Immature natural killer cell (primary cell): ENCODE results near the gene C4B. TPM values are rescaled to one million over a fixed set of nuclear protein-coding genes. Genes with fewer than 3 reads are reported as not detected.
"Not testable (repeated sequence)": the region's sequence is repeated elsewhere in the genome, so short reads cannot be mapped to it uniquely, and the experiment has no call there.

Experiments
- DNase-seq, 3 donors: peaks; one replicate each; pipeline ENCODE4 v3.0.0; 2022; ENCODE audit warnings: mixed read lengths in 1 of 3
- H3K27ac Mint-ChIP-seq, 6 donors: one replicate each; pipeline ENCODE4 v1.8.0; 2020; ENCODE audit warnings: mixed read lengths in 6 of 6, mild to moderate bottlenecking in 5 of 6, inconsistent platforms in 4 of 6, moderate library complexity in 3 of 6
- H3K27me3 Mint-ChIP-seq, 3 donors: one replicate each; pipeline ENCODE4 v1.8.0; 2020 to 2021; ENCODE audit warnings: low read depth in 3 of 3, mild to moderate bottlenecking in 3 of 3, mixed read lengths in 3 of 3, moderate library complexity in 3 of 3, inconsistent platforms in 1 of 3
- H3K36me3 Mint-ChIP-seq, 3 donors: one replicate each; pipeline ENCODE4 v1.8.0; 2020; ENCODE audit warnings: mixed read lengths in 3 of 3, inconsistent platforms in 2 of 3, mild to moderate bottlenecking in 2 of 3
- H3K4me1 Mint-ChIP-seq, 2 donors: one replicate each; pipeline ENCODE4 v1.8.0; 2020; ENCODE audit warnings: inconsistent platforms in 2 of 2, mild to moderate bottlenecking in 2 of 2, mixed read lengths in 2 of 2, moderate library complexity in 1 of 2
- H3K4me3 Mint-ChIP-seq, 5 donors: one replicate each; pipeline ENCODE4 v1.8.0; 2020; ENCODE audit warnings: mild to moderate bottlenecking in 5 of 5, mixed read lengths in 5 of 5, inconsistent platforms in 3 of 5, moderate library complexity in 3 of 5
- H3K9me3 Mint-ChIP-seq, 6 donors: one replicate each; pipeline ENCODE4 v1.8.0; 2020; ENCODE audit warnings: mild to moderate bottlenecking in 6 of 6, mixed read lengths in 6 of 6, inconsistent platforms in 4 of 6, moderate library complexity in 3 of 6
- polyA plus RNA-seq, 3 donors: library from polyadenylated mRNA; unstranded; fragments of 300-500 nt; fragmentation: Illumina TruSeq; gene quantifications; one replicate each; pipeline ENCODE4 v1.2.3, GENCODE V29; 2021

Gene C4B
- polyA plus RNA-seq, 3 donors from 2014 or later = 0.67 TPM; not detected in 2

- Mint-ChIP-seq H3K4me3 (peak overlapping the region; percentile 90 to 99 (median 96)), H3K27me3 (peaks cover 12 to 20% (median 17%) of the 10 kb centered on the region in 3 donors), H3K27ac (peak overlapping the region; percentile 99 to 100 (median 100)), H3K9me3 (no peaks in the 10 kb centered on the region), H3K4me1 (peaks cover 38 to 45% of the 10 kb centered on the region in 2 donors), H3K36me3 (peaks cover 0 to 10% (median 0%) of the 10 kb centered on the region in 3 donors)
- DNase-seq = peak; percentile 17 to 32 (median 20)
Observed at GRCh38 chr6:31972709-31973350, 41.8 kb upstream of the C4B start.

DNA sequence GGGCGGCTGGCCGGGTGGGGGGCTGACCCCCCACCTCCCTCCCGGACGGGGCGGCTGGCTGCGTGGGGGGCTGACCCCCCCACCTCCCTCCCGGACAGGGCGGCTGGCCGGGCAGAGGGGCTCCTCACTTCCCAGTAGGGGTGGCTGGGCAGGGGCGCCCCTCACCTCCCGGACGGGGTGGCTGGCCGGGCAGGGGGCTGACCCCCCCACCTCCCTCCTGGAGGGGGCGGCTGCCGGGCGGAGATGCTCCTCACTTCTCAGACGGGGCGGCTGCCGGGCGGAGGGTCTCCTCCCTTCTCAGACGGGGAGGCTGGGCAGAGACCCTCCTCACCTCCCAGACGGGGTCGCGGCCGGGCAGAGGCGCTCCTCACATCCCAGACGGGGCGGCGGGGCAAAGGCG is 38.5 kb upstream of the C4B start:
- H3K36me3 Mint-ChIP-seq = peaks cover 0 to 12% (median 6%) of the 10 kb centered on the region in 3 donors
- H3K4me1 Mint-ChIP-seq = peaks cover 27 to 30% of the 10 kb centered on the region in 2 donors
- peaks cover 9 to 16% (median 14%) of the 10 kb centered on the region in 3 donors for H3K27me3 Mint-ChIP-seq
- not testable (repeated sequence) for DNase-seq, H3K4me3 Mint-ChIP-seq, H3K27ac Mint-ChIP-seq, H3K9me3 Mint-ChIP-seq

DNA sequence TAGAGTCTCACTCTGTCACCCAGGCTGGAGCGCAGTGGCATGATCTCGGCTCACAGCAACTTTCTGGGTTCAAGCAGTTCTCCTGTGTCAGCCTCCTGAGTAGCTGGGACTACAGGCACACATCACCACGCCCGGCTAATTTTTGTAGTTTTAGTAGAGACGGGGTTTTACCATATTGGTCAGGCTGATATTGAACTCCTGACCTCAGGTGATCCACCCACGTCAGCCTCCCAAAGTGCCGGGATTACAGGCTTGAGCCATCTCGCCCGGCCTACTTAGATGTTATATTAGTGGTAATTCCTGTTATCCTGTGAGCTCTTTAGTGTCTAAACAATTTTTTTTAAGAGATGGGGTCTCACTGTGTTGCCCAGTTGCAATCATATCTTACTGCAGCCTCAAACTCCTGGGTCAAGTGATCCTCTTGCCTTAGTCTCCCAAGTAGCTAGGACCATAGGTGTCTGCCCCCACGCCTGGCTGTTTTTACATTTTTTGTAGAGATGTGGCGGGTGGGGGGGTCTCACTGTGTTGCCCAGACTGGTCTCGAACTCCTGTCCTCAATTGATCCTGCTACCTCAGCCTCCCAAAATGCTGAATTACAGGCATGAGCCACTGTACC is 36.7 kb upstream of the C4B start:
- Mint-ChIP-seq H3K27me3 (peaks cover 0 to 5% (median 0%) of the 10 kb centered on the region in 3 donors), H3K9me3 (no peaks in the 10 kb centered on the region), H3K36me3 (peaks cover 0 to 12% (median 6%) of the 10 kb centered on the region in 3 donors), H3K4me3 (no peak overlapping the region), H3K27ac (no peak overlapping the region), H3K4me1 (peaks cover 10 to 11% of the 10 kb centered on the region in 2 donors)
- DNase-seq = no peak

GRCh38 chr6:31978831-31979230 is 35.8 kb upstream of the C4B start:
- H3K4me3 Mint-ChIP-seq = no peak overlapping the region
- no peak overlapping the region for H3K27ac Mint-ChIP-seq
- H3K27me3 Mint-ChIP-seq = peaks cover 0 to 2% (median 0%) of the 10 kb centered on the region in 3 donors
- no peaks in the 10 kb centered on the region for H3K9me3 Mint-ChIP-seq
- peaks cover 0 to 12% (median 6%) of the 10 kb centered on the region in 3 donors for H3K36me3 Mint-ChIP-seq
- DNase-seq = no peak
- peaks cover 2% of the 10 kb centered on the region in 2 donors for H3K4me1 Mint-ChIP-seq

GRCh38 chr6:31979238-31979898 is 35.2 kb upstream of the C4B start:
- no peaks in the 10 kb centered on the region for H3K9me3 Mint-ChIP-seq
- peaks cover 0 to 2% (median 0%) of the 10 kb centered on the region in 3 donors for H3K27me3 Mint-ChIP-seq
- peaks cover 0 to 12% (median 6%) of the 10 kb centered on the region in 3 donors for H3K36me3 Mint-ChIP-seq
- no peak for DNase-seq
- H3K27ac Mint-ChIP-seq = peak overlapping the region in 1 of 6 donors; percentile 14
- no peak overlapping the region for H3K4me3 Mint-ChIP-seq
- no peaks in the 10 kb centered on the region for H3K4me1 Mint-ChIP-seq

GRCh38 chr6:31980195-31980876 is 34.3 kb upstream of the C4B start:
- not testable (repeated sequence) for DNase-seq, H3K9me3 Mint-ChIP-seq, H3K27me3 Mint-ChIP-seq, H3K4me1 Mint-ChIP-seq, H3K4me3 Mint-ChIP-seq
- peak overlapping the region in 1 of 6 donors; percentile 45 for H3K27ac Mint-ChIP-seq
- peaks cover 0 to 12% (median 6%) of the 10 kb centered on the region in 3 donors for H3K36me3 Mint-ChIP-seq

GRCh38 chr6:31980998-31981397 is 33.6 kb upstream of the C4B start:
- not testable (repeated sequence) for H3K27me3 Mint-ChIP-seq, H3K9me3 Mint-ChIP-seq, H3K4me3 Mint-ChIP-seq, H3K4me1 Mint-ChIP-seq, H3K27ac Mint-ChIP-seq, DNase-seq
- peaks cover 0 to 12% (median 6%) of the 10 kb centered on the region in 3 donors for H3K36me3 Mint-ChIP-seq

- H3K36me3 Mint-ChIP-seq = peaks cover 0 to 11% (median 6%) of the 10 kb centered on the region in 3 donors
- not testable (repeated sequence) for H3K27ac Mint-ChIP-seq, H3K27me3 Mint-ChIP-seq, H3K4me1 Mint-ChIP-seq, H3K9me3 Mint-ChIP-seq, DNase-seq, H3K4me3 Mint-ChIP-seq
Observed at GRCh38 chr6:31981744-31982143, 32.9 kb upstream of the C4B start, which contains the start of gene C4A. C4A (plus strand) TSS chr6:31982057; CDS start chr6:31982108, 51 bp downstream.

GRCh38 chr6:31989363-31989762 is 25.2 kb upstream of the C4B start:
- not testable (repeated sequence) for H3K4me3 Mint-ChIP-seq, H3K27me3 Mint-ChIP-seq, H3K4me1 Mint-ChIP-seq, H3K36me3 Mint-ChIP-seq, H3K9me3 Mint-ChIP-seq, H3K27ac Mint-ChIP-seq, DNase-seq

- not testable (repeated sequence) for H3K27ac Mint-ChIP-seq, H3K4me3 Mint-ChIP-seq, H3K27me3 Mint-ChIP-seq, H3K36me3 Mint-ChIP-seq, H3K4me1 Mint-ChIP-seq, DNase-seq, H3K9me3 Mint-ChIP-seq
Observed at GRCh38 chr6:31994421-31994820, 20.2 kb upstream of the C4B start.

- H3K4me3 Mint-ChIP-seq, H3K27ac Mint-ChIP-seq, H3K9me3 Mint-ChIP-seq, DNase-seq, H3K4me1 Mint-ChIP-seq, H3K36me3 Mint-ChIP-seq, H3K27me3 Mint-ChIP-seq: not testable (repeated sequence)
Observed at GRCh38 chr6:31996385-31996784, 18.2 kb upstream of the C4B start.

DNA sequence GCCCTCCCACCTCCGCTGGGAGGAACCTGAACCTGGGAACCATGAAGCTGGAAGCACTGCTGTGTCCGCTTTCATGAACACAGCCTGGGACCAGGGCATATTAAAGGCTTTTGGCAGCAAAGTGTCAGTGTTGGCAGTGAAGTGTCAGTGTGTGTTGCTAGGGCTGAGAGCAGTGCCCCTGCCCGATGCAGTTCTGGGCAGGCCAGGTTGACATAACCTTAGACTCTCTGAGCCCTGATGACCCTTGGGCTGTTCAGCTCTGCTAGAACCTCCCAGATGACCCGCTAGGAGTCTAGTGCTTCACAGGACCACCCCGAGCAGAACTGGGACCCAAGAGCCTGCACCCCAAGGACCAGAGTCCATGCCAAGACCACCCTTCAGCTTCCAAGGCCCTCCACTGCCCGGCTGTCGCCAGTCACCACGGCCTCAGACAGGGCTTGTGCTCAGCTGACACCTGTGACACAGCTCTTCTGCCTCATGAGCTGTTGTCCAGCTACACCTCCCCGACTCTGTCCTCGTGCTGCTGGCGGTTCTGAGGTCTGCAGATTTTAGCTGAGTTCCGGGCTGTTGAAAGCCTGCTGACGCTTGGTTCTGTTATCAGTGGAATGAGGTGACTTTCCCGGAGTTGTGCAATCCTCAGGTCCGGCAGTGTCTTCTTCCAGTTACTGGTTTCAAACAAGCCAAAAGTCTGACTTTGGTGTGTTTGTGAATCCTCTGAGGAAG is 11.9 kb upstream of the C4B start:
- not testable (repeated sequence) for H3K27me3 Mint-ChIP-seq, H3K9me3 Mint-ChIP-seq, H3K4me3 Mint-ChIP-seq, H3K27ac Mint-ChIP-seq, DNase-seq, H3K36me3 Mint-ChIP-seq, H3K4me1 Mint-ChIP-seq

GRCh38 chr6:32003301-32003700 is 11.3 kb upstream of the C4B start:
- H3K27me3 Mint-ChIP-seq = not testable (repeated sequence)

More at GRCh38 chr6:32003301-32003700, 11.3 kb upstream of the C4B start:
- not testable (repeated sequence) for H3K27ac Mint-ChIP-seq, H3K4me1 Mint-ChIP-seq, H3K9me3 Mint-ChIP-seq, H3K4me3 Mint-ChIP-seq, H3K36me3 Mint-ChIP-seq, DNase-seq
